Right ventricle myocardium superior (tissue), 1 donor: Measurements from ENCODE around the gene AGPAT2. TPM values are rescaled to one million over a fixed set of nuclear protein-coding genes. Genes with fewer than 3 reads are reported as not detected.

Experiments used
- ATAC-seq: fragments of 200-7000 bp; cut with Tn5 transposase; one replicate; pipeline ENCODE4 v1.9.1; 2020; ENCODE audit warnings: mild to moderate bottlenecking; ENCODE audit not compliant: poor library complexity
- DNase-seq: peaks from one replicate; pipeline ENCODE4 v3.0.0-alpha.2; 2020
- intact Hi-C: fragments of 100-400 bp; cut with DNase I; formaldehyde crosslinking; loops from one replicate; pipeline ENCODE4 v1.11.2; 2022
- long read RNA-seq: library from polyadenylated mRNA; unstranded; transcript quantifications from one replicate; pipeline ENCODE4 v2.0.0, GENCODE V29; 2021
- total RNA-seq: library from RNA; stranded (reverse); fragmentation: NEBNext Ultra II Directional; extraction: Animal tissue kit (Norgen Biotek cat#: 25700); gene quantifications from one replicate; pipeline ENCODE4 v1.2.1, GENCODE V29; 2021
- donor health status: DM: no; HTN: yes; CAD: no; lungs with severe emphysema.

Gene AGPAT2
- 48.6 TPM for total RNA-seq
- long read RNA-seq, transcript AGPAT2-201 (5 exons, 1,391 nt) = minor isoform, 14 of 254 reads
- long read RNA-seq, transcript AGPAT2-202 (6 exons, 1,512 nt) = major isoform, 219 of 254 reads
- long read RNA-seq, partial matches to known transcripts = 2 of 254 reads
- long read RNA-seq, other reads (novel, unspliced or antisense) = 18 of 254 reads

DNA sequence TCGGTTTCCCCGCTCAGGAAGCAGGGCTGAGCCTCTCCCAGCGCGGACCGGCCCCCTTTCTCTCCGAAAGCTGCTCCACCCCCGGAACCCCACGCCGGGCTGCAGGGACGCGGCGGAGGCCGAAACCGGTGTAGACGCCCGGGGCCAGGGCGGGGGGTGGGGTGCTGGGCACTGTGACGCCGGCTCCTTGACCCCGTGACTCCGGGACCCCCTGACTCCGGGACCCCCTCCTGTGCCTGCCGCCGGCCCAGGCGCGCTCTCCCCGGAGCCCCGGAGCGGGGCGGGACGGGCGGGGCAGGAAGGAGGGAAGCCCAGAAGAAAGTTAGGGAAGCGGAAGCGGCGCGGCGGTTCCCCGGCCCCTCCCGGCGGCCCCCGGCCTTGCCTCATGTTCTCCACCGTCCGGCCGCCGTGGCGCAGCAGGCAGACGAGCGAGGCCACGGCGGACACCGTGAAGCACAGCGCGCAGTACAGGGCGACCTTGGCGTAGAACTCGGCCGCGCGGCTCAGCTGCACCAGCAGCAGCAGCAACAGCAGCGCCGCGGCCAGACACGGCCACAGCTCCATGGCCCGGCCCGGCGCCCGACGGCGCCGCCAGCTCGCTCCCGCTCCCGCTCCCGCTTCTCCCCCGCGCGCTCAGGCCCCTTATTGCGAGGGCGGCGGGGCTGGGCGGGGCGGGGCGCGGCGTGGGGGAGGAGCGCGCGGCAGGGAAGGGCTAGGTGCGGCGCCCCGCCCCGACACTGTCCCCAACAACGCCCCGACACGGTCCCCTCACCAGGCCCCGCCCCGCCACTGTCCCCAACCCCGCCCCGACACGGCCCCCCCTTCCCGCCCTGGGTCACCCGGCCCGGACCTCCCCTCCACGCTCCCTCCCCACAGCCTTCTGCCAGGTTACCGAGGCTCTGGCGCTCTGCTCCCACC, at the start of gene AGPAT2:
TSS of gene AGPAT2 (minus strand) at position 664 of the 918 bp plus-strand sequence. CDS start at position 564, 100 bp downstream.
- intact Hi-C loops = loop anchor here (5.0 kb wide), 1 partner anchor 40 kb away; no protein-coding TSS in a partner anchor
- ATAC-seq (peak; percentile 82), DNase-seq (peak; percentile 90)

GRCh38 chr9:136735812-136736480, 48.7 kb upstream of the AGPAT2 start:
- intact Hi-C loops = no loop called here
- no peak for DNase-seq
- no peak for ATAC-seq

- no peak for ATAC-seq
- intact Hi-C loops = no loop called here
- DNase-seq = no peak
Observed at GRCh38 chr9:136734837-136735496, 47.7 kb upstream of the AGPAT2 start.

DNA sequence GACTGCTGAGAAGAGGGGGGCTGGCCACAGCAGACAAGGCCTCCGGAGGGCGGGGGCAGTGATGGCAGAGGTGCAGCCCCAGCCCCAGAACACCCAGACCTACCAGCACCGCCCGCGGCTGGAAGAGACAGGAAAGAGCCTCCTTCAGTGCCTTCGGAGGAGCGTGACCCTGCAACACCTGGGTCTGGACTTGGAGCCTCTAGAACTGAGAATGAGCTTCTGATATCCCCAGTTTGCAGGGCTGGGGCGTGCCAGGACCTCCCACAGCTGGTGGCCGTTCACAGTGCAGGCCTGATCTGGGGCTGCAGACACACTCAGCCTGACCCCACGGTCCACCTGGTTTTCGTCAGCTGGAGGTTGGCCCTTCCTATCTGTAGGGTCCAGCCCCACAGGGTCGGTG, 46.4 kb upstream of the AGPAT2 start:
- ATAC-seq (no peak), DNase-seq (no peak)
- intact Hi-C loops = no loop called here

DNA sequence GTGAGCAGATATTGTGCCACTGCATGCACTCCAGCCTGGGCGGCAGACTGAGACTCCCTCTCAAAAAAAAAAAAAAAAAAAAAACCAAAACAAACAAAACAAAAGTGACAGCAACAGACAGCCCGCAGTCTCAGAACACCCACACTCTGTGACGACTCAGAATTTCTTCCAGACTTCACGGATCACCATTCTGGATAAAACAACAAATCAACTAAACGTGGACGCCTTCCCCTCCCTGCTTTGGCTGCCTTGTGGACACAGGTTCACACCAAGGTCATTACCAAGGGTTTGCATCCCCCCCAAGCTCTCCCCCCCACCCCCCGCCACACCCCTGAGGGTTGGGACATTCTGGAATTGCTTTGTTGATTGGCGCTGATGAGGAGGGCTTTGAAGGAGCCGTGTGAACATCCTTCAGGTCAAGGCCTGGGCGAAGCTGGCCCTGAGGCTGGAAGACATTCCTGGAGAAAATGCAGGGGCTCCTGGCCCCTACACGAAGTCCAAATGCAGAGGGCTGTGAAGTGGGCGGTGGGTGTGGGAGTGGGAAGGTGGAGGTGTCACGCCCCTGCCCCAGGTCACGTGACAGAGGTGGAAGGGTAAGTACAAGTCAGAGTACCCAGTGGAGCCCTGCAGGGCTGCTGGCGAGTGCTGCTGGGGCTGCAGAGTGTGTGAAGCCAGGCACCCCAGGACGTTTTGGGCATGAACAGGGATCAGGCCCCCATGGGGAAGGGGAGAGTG, 45.4 kb upstream of the AGPAT2 start:
- no peak for ATAC-seq
- intact Hi-C loops = no loop called here
- no peak for DNase-seq

GRCh38 chr9:136729926-136730325, 42.7 kb upstream of the AGPAT2 start:
- no peak for ATAC-seq
- DNase-seq = no peak

DNA sequence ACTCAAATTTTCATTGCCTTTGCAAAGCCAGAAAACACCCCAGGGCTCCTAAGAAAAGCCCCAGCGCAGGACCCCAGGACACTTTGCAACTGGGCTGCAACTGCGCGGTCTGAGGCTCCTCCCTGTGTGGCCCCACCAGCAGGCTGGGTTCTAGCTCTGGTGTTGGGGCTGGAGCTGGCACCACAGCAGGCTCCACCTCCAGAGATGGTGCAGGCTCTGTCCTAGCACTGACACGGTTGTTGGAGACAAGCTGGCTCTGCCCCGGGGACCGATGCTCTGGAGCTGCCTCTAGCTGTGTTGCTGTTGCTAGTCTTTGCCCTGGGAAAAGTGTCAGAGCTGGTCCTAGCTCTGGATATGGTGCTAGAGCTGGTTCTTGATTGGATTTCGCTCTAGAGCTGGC, 41.9 kb upstream of the AGPAT2 start:
- intact Hi-C loops = loop anchor here (5.0 kb wide), 1 partner anchor 42 kb away; the partner anchor contains the start of gene AGPAT2
- no peak for ATAC-seq

More at GRCh38 chr9:136729926-136730325, 42.7 kb upstream of the AGPAT2 start:
- intact Hi-C loops = loop anchor here (5.0 kb wide), 1 partner anchor 43 kb away; the partner anchor contains the start of gene AGPAT2

DNA sequence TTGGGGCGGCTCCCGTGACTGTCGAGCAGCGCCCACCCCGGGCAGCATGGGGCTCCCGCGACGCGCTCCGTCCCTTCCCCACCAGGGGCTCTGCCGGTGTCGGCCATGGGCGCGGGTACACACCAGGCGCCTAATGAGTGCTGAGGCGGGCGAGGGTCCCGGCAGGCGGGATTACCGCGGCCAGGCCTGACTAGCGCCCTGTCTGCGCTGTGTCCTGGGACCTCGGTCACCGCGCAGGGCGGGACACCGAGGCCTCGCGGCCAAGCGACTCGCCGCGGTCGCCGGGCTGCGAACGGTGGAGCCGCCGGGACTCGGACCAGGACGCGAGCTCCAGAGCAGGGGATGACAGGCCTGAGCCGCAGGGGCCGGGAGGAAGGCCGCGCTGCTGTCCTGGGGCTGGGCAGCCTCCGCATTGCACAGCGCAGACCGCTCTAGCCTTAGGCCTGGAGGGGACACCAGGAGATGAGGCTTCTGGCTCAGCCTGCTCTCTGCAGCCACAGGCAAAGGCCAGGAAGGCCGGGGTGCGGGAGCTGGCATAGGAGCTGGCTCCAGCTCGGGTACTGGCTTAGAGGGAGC, 41.4 kb upstream of the AGPAT2 start:
- ATAC-seq (peak; percentile 54), DNase-seq (no peak)
- intact Hi-C loops = loop anchor here (5.0 kb wide), 1 partner anchor 41 kb away; the partner anchor contains the start of gene AGPAT2

More for the DNA sequence above, 41.9 kb upstream of the AGPAT2 start:
- DNase-seq = no peak

GRCh38 chr9:136728080-136728547, 40.9 kb upstream of the AGPAT2 start:
- ATAC-seq = peak; percentile 88
- intact Hi-C loops = loop anchor here (5.0 kb wide), 1 partner anchor 41 kb away; the partner anchor contains the start of gene AGPAT2

DNA sequence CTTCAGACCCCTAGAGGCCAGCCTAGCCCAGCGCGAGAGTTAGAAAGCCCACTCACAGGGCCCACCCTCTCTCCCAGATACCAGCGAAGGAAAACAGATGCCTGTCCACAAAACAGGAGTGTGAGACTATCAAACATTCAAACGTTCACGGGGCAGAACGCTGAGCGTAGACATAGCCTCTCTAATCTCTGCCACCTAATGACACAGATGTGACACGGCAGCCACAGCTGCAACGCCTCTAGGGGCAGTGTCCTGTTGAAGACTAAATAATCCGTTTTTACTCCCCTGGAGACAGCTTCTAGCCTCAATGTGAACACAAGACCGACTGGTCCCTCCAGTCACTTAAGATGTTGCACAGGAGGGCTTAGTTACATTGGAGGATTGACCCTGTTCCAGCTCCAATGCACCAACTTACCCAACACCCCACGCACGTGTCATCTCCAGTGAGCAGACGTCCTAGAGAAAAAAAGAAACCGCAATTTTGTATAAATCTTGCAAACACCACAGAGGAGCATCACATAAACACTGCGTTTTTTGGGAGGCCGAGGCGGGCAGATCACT, 39.5 kb upstream of the AGPAT2 start:
- intact Hi-C loops = loop anchor here (5.0 kb wide), 1 partner anchor 39 kb away; the partner anchor contains the start of gene AGPAT2
- ATAC-seq = no peak
- DNase-seq = no peak

More at GRCh38 chr9:136728080-136728547, 40.9 kb upstream of the AGPAT2 start:
- DNase-seq = peak; percentile 95

DNA sequence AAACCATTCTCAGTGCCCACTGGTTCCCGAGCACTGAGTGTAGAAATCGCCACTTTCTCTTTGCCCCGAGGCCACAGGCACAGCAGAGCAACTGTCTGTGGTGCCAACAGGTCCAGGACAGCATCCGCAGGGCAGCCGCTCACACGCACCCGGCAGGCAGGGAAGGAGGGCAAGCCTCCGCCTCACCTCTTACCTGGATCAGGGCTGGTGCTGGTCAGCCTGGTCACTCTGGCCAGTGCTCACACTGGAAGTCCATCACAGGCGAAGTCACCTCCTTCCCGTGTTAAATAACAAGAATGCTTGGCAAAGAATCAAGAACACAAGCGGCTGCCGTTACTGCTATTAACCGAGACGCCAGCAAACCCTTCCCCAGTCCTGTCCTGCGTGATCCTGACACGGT, 38.9 kb upstream of the AGPAT2 start:
- intact Hi-C loops = loop anchor here (5.0 kb wide), 1 partner anchor 39 kb away; the partner anchor contains the start of gene AGPAT2
- ATAC-seq (no peak), DNase-seq (no peak)

- DNase-seq (no peak), ATAC-seq (no peak)
- intact Hi-C loops = loop anchor here (5.0 kb wide), 1 partner anchor 38 kb away; the partner anchor contains the start of gene AGPAT2
Observed at GRCh38 chr9:136725612-136726011, 38.4 kb upstream of the AGPAT2 start.

GRCh38 chr9:136724772-136725171, 37.5 kb upstream of the AGPAT2 start:
- no peak for DNase-seq
- ATAC-seq = no peak
- intact Hi-C loops = loop anchor here (5.0 kb wide), 1 partner anchor 37 kb away; the partner anchor contains the start of gene AGPAT2

DNA sequence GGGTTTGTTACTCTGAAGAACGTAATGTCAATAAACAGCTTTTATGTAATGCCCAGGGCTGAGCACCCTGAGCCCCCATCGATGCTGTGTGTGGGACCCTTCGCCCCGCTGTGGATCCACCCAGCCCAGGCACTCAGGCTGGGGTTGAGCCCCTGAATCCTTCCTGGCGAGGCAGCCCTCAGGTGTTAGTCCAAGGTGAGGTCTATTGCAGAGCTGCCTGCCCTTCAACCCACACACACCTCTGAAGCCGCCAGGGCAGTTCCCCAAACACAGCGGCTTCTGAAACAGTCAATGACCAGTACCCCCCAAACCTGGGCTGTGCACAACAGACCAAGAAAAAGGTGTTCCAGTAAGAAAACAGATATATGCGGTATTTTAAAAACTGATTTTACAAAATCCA, 36.7 kb upstream of the AGPAT2 start:
- intact Hi-C loops = no loop called here
- ATAC-seq (no peak), DNase-seq (no peak)

DNA sequence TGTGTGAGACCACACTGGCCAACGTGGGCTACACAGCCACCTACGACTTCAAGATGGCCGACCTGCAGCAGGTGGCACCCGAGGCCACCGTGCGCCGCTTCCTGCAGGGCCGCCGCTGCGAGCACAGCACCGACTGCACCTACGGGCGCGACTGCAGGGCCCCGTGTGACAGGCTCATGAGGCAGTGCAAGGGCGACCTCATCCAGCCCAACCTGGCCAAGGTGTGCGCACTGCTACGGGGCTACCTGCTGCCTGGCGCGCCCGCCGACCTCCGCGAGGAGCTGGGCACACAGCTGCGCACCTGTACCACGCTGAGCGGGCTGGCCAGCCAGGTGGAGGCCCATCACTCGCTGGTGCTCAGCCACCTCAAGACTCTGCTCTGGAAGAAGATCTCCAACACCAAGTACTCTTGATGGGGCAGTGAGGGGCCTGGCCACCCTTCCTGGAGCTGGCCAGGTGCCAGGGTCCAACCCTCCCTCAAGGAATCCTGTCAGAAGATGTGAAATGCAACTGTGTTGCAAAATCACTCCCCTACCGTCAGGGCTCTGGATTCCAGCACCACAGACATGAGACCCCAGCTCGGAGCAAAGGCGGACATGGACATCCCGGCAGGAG, 36.2 kb upstream of the AGPAT2 start:
- intact Hi-C loops = no loop called here
- ATAC-seq (no peak), DNase-seq (no peak)

DNA sequence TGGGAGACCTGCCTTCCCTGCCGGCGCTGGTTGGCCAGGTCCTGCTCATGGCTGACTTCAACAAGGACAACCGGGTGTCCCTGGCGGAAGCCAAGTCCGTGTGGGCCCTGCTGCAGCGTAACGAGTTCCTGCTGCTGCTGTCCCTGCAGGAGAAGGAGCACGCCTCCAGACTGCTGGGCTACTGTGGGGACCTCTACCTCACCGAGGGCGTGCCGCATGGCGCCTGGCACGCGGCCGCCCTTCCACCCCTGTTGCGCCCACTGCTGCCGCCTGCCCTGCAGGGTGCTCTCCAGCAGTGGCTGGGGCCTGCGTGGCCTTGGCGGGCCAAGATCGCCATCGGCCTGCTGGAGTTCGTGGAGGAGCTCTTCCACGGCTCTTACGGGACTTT, 35.7 kb upstream of the AGPAT2 start:
- DNase-seq = no peak
- intact Hi-C loops = no loop called here
- no peak for ATAC-seq
